GM19468 (cell line): ENCODE data around the gene APP.

Source experiments
- ATAC-seq: cut with Tn5 transposase; IDR thresholded peaks from one replicate; pipeline ENCODE4 v1.9.1; 2021; ENCODE audit warnings: mild to moderate bottlenecking, moderate library complexity, moderate number of reproducible peaks; ENCODE audit not compliant: unreplicated experiment; ENCODE audit errors: extremely low read depth

The APP gene

GRCh38 chr21:26072666-26073615, 97.6 kb downstream of the APP start:
- ATAC-seq: no peak

- no peak for ATAC-seq
Measured at GRCh38 chr21:26070822-26071425, 99.6 kb downstream of the APP start.

- no peak for ATAC-seq
Measured at GRCh38 chr21:26070121-26070520, 100.4 kb downstream of the APP start.

- ATAC-seq: no peak
Measured at GRCh38 chr21:26068776-26069175, 101.8 kb downstream of the APP start.

- no peak for ATAC-seq
Measured at GRCh38 chr21:26067836-26068594, 102.6 kb downstream of the APP start.

- no peak for ATAC-seq
Measured at GRCh38 chr21:26064506-26064905, 106.1 kb downstream of the APP start.

- ATAC-seq: no peak
Measured at GRCh38 chr21:26061437-26061836, 109.1 kb downstream of the APP start.

GRCh38 chr21:26060335-26061115, 110.0 kb downstream of the APP start:
- ATAC-seq: no peak

- ATAC-seq: no peak
Measured at GRCh38 chr21:26057477-26058170, 112.9 kb downstream of the APP start.

- ATAC-seq: no peak
Measured at GRCh38 chr21:26055841-26056264, 114.7 kb downstream of the APP start.

GRCh38 chr21:26055010-26055409, 115.6 kb downstream of the APP start:
- no peak for ATAC-seq

- ATAC-seq: no peak
Measured at GRCh38 chr21:26052057-26052456, 118.5 kb downstream of the APP start.

- no peak for ATAC-seq
Measured at GRCh38 chr21:26050857-26051256, 119.7 kb downstream of the APP start.

GRCh38 chr21:26049803-26050202, 120.8 kb downstream of the APP start:
- no peak for ATAC-seq

GRCh38 chr21:26047279-26047967, 123.1 kb downstream of the APP start:
- ATAC-seq: no peak

GRCh38 chr21:26043891-26044290, 126.7 kb downstream of the APP start:
- no peak for ATAC-seq

- ATAC-seq: no peak
Measured at GRCh38 chr21:26042181-26042876, 128.2 kb downstream of the APP start.

GRCh38 chr21:26041431-26042180, 129.0 kb downstream of the APP start:
- no peak for ATAC-seq
